ENCODE measurements around the gene PRKCE. TPM values are rescaled to one million over a fixed set of nuclear protein-coding genes. Genes with fewer than 3 reads are reported as not detected.
A peak's percentile ranks its signal among the peaks of the same experiment; 100 is the strongest.

Gene PRKCE
- total RNA-seq, 3 donors from 2014 or later (not counting 1 experiment from before 2014, with no cell fraction given): 35.2 to 42.1 (median 38.6) TPM

GRCh38 chr2:45724335-45724734 is 72.9 kb downstream of the PRKCE start:
- Histone ChIP-seq H3K27me3 (ENCODE audit: control insufficient read depth, insufficient read depth, low read length) (no peaks in the 10 kb centered on the region), H3K4me1 (ENCODE audit: control insufficient read depth, insufficient read depth, low read length) (peaks cover 9% of the 10 kb centered on the region), H3K4me3 (ENCODE audit: low read length) (no peak overlapping the region), H3K36me3 (ENCODE audit: control insufficient read depth, insufficient read depth, low read length) (no peaks in the 10 kb centered on the region), H3K27ac (ENCODE audit: low read length) (peak overlapping the region; percentile 31), H3K9me3 (ENCODE audit: control insufficient read depth, insufficient read depth, low read length) (no peaks in the 10 kb centered on the region)
- H3K27ac Mint-ChIP-seq: peak overlapping the region; percentile 6 to 77
- DNase-seq (no peak), ATAC-seq (peak in 1 of 3 donors; percentile 25)
- WGBS (ENCODE audit: insufficient coverage): 7% methylated on average over 2 of the region's 2 CpGs
- no peak for TF ChIP-seq CTCF (IDR thresholded peaks at IDR 0.05)
- peaks cover 16 to 41% of the 10 kb centered on the region in 2 donors for H3K4me1 Mint-ChIP-seq
- intact Hi-C loops (cut with micrococcal nuclease): no loop called here
- H3K36me3 Mint-ChIP-seq: no peaks in the 10 kb centered on the region
- no peaks in the 10 kb centered on the region for H3K27me3 Mint-ChIP-seq (ENCODE audit: low read depth in 2 of 2)
- peak overlapping the region; percentile 25 for H3K4me3 Mint-ChIP-seq
- H3K9me3 Mint-ChIP-seq: no peaks in the 10 kb centered on the region

- no peak for TF ChIP-seq CTCF (IDR thresholded peaks at IDR 0.05)
- Mint-ChIP-seq H3K36me3 (no peaks in the 10 kb centered on the region), H3K27me3 (ENCODE audit: low read depth in 2 of 2) (no peaks in the 10 kb centered on the region), H3K4me3 (no peak overlapping the region), H3K9me3 (no peaks in the 10 kb centered on the region), H3K27ac (peak overlapping the region in 1 of 2 donors; percentile 77), H3K4me1 (peaks cover 21 to 41% of the 10 kb centered on the region in 2 donors)
- Histone ChIP-seq H3K4me3 (ENCODE audit: low read length) (no peak overlapping the region), H3K27ac (ENCODE audit: low read length) (no peak overlapping the region), H3K36me3 (ENCODE audit: control insufficient read depth, insufficient read depth, low read length) (no peaks in the 10 kb centered on the region), H3K27me3 (ENCODE audit: control insufficient read depth, insufficient read depth, low read length) (no peaks in the 10 kb centered on the region), H3K9me3 (ENCODE audit: control insufficient read depth, insufficient read depth, low read length) (no peaks in the 10 kb centered on the region), H3K4me1 (ENCODE audit: control insufficient read depth, insufficient read depth, low read length) (peaks cover 14% of the 10 kb centered on the region)
- ATAC-seq (no peak), DNase-seq (no peak)
- intact Hi-C loops (cut with micrococcal nuclease): no loop called here
- WGBS (ENCODE audit: insufficient coverage): 79% methylated on average over 7 of the region's 8 CpGs
Measured at GRCh38 chr2:45725731-45726130, 74.3 kb downstream of the PRKCE start.

GRCh38 chr2:45726188-45726587 is 74.7 kb downstream of the PRKCE start:
- Histone ChIP-seq H3K27ac (ENCODE audit: low read length) (no peak overlapping the region), H3K4me3 (ENCODE audit: low read length) (no peak overlapping the region), H3K9me3 (ENCODE audit: control insufficient read depth, insufficient read depth, low read length) (no peaks in the 10 kb centered on the region), H3K36me3 (ENCODE audit: control insufficient read depth, insufficient read depth, low read length) (no peaks in the 10 kb centered on the region), H3K4me1 (ENCODE audit: control insufficient read depth, insufficient read depth, low read length) (peaks cover 14% of the 10 kb centered on the region), H3K27me3 (ENCODE audit: control insufficient read depth, insufficient read depth, low read length) (no peaks in the 10 kb centered on the region)
- Mint-ChIP-seq H3K4me1 (peaks cover 21 to 39% of the 10 kb centered on the region in 2 donors), H3K27me3 (ENCODE audit: low read depth in 2 of 2) (no peaks in the 10 kb centered on the region), H3K9me3 (no peaks in the 10 kb centered on the region), H3K4me3 (no peak overlapping the region), H3K36me3 (no peaks in the 10 kb centered on the region), H3K27ac (no peak overlapping the region)
- no peak for TF ChIP-seq CTCF (IDR thresholded peaks at IDR 0.05)
- ATAC-seq (no peak), DNase-seq (no peak)
- WGBS (ENCODE audit: insufficient coverage): 73% methylated on average over 3 of the region's 4 CpGs
- intact Hi-C loops (cut with micrococcal nuclease): no loop called here

- Histone ChIP-seq H3K4me1 (ENCODE audit: control insufficient read depth, insufficient read depth, low read length) (peaks cover 14% of the 10 kb centered on the region), H3K36me3 (ENCODE audit: control insufficient read depth, insufficient read depth, low read length) (no peaks in the 10 kb centered on the region), H3K27ac (ENCODE audit: low read length) (peak overlapping the region; percentile 76), H3K27me3 (ENCODE audit: control insufficient read depth, insufficient read depth, low read length) (no peaks in the 10 kb centered on the region), H3K4me3 (ENCODE audit: low read length) (no peak overlapping the region), H3K9me3 (ENCODE audit: control insufficient read depth, insufficient read depth, low read length) (no peaks in the 10 kb centered on the region)
- Mint-ChIP-seq H3K4me1 (peaks cover 19 to 29% of the 10 kb centered on the region in 2 donors), H3K9me3 (no peaks in the 10 kb centered on the region), H3K27me3 (ENCODE audit: low read depth in 2 of 2) (no peaks in the 10 kb centered on the region), H3K4me3 (no peak overlapping the region), H3K27ac (no peak overlapping the region), H3K36me3 (no peaks in the 10 kb centered on the region)
- peak in 1 of 2 donors; percentile 5 for DNase-seq
- 74% methylated on average over 4 of the region's 4 CpGs for WGBS (ENCODE audit: insufficient coverage)
- no peak for ATAC-seq
- intact Hi-C loops (cut with micrococcal nuclease): no loop called here
- no peak for TF ChIP-seq CTCF (IDR thresholded peaks at IDR 0.05)
Measured at GRCh38 chr2:45728458-45728942, 77.0 kb downstream of the PRKCE start.
